Osteocyte (in vitro differentiated cells): ENCODE measurements around the gene C3orf38. TPM values are rescaled to one million over a fixed set of nuclear protein-coding genes. Genes with fewer than 3 reads are reported as not detected.

ENCODE experiments used
- DNase-seq: peaks from one replicate; pipeline ENCODE4 v3.0.0; 2021; ENCODE audit warnings: mixed read lengths; ENCODE audit not compliant: unreplicated experiment; ENCODE audit errors: extremely low spot score
- H3K27ac Mint-ChIP-seq: one replicate; pipeline ENCODE4 v1.8.0; 2021; ENCODE audit warnings: mild to moderate bottlenecking, mixed read lengths; ENCODE audit not compliant: unreplicated experiment
- H3K27me3 Mint-ChIP-seq: one replicate; pipeline ENCODE4 v1.8.0; 2021; ENCODE audit warnings: mixed read lengths; ENCODE audit not compliant: unreplicated experiment
- H3K36me3 Mint-ChIP-seq: one replicate; pipeline ENCODE4 v1.8.0; 2021; ENCODE audit warnings: mixed read lengths; ENCODE audit not compliant: unreplicated experiment
- H3K4me1 Mint-ChIP-seq: one replicate; pipeline ENCODE4 v1.8.0; 2021; ENCODE audit warnings: mixed read lengths; ENCODE audit not compliant: unreplicated experiment
- H3K4me3 Mint-ChIP-seq: one replicate; pipeline ENCODE4 v1.8.0; 2021; ENCODE audit warnings: mild to moderate bottlenecking, moderate library complexity, mixed read lengths; ENCODE audit not compliant: unreplicated experiment
- H3K9me3 Mint-ChIP-seq: one replicate; pipeline ENCODE4 v1.8.0; 2021; ENCODE audit warnings: mixed read lengths; ENCODE audit not compliant: unreplicated experiment
- CTCF ChIP-seq: fragments of 200-600 bp; sonication (generic); IDR thresholded peaks from 2 replicates; pipeline ENCODE4 v1.5.0; 2021; ENCODE audit warnings: antibody characterized with exemption, mild to moderate bottlenecking, moderate library complexity
- long read RNA-seq: library from polyadenylated mRNA; unstranded; transcript quantifications from one replicate; pipeline ENCODE4 v2.0.0, GENCODE V29; 2021
- total RNA-seq: library from RNA; stranded (reverse); gene quantifications from 2 replicates; pipeline ENCODE4 v1.2.1, GENCODE V29; 2021

Gene C3orf38
- 27.4 and 30.2 TPM in 2 replicates for total RNA-seq
- long read RNA-seq, transcript C3orf38-201 (3 exons, 2,633 nt), result major isoform, 189 of 239 reads
- long read RNA-seq, partial matches to known transcripts, result 1 of 239 reads
- long read RNA-seq, other reads (novel, unspliced or antisense), result 46 of 239 reads

GRCh38 chr3:88149509-88150362 lies at the start of gene C3orf38:
Gene C3orf38 (plus strand): TSS chr3:88149959. CDS start chr3:88150053, 94 bp downstream.
- TF ChIP-seq CTCF, result no peak
- Mint-ChIP-seq H3K36me3 (peaks cover 8% of the 10 kb centered on the region), H3K4me3 (peak within 1 kb of the TSS; percentile 97), H3K9me3 (no peaks in the 10 kb centered on the region), H3K27me3 (no peaks in the 10 kb centered on the region), H3K27ac (peak within 1 kb of the TSS; percentile 97), H3K4me1 (peaks cover 25% of the 10 kb centered on the region)
- DNase-seq, result peak; percentile 93

- no peak for DNase-seq
- no peak overlapping the region for H3K4me3 Mint-ChIP-seq
- no peak for TF ChIP-seq CTCF
- no peaks in the 10 kb centered on the region for H3K27me3 Mint-ChIP-seq
- peaks cover 17% of the 10 kb centered on the region for H3K36me3 Mint-ChIP-seq
- H3K4me1 Mint-ChIP-seq, result peaks cover 8% of the 10 kb centered on the region
- no peak overlapping the region for H3K27ac Mint-ChIP-seq
- H3K9me3 Mint-ChIP-seq, result peaks cover 15% of the 10 kb centered on the region
Observed at GRCh38 chr3:88101142-88101541, 48.6 kb upstream of the C3orf38 start.

- TF ChIP-seq CTCF, result no peak
- no peaks in the 10 kb centered on the region for H3K27me3 Mint-ChIP-seq
- DNase-seq, result no peak
- H3K36me3 Mint-ChIP-seq, result peaks cover 5% of the 10 kb centered on the region
- H3K4me3 Mint-ChIP-seq, result no peak overlapping the region
- peaks cover 8% of the 10 kb centered on the region for H3K4me1 Mint-ChIP-seq
- H3K9me3 Mint-ChIP-seq, result peaks cover 6% of the 10 kb centered on the region
- no peak overlapping the region for H3K27ac Mint-ChIP-seq
Observed at GRCh38 chr3:88105325-88105724, 44.4 kb upstream of the C3orf38 start.

GRCh38 chr3:88112289-88112688 lies 37.5 kb upstream of the C3orf38 start:
- H3K4me1 Mint-ChIP-seq, result peaks cover 2% of the 10 kb centered on the region
- no peaks in the 10 kb centered on the region for H3K9me3 Mint-ChIP-seq
- no peak overlapping the region for H3K27ac Mint-ChIP-seq
- no peak for DNase-seq
- no peaks in the 10 kb centered on the region for H3K27me3 Mint-ChIP-seq
- peaks cover 2% of the 10 kb centered on the region for H3K36me3 Mint-ChIP-seq
- TF ChIP-seq CTCF, result no peak
- no peak overlapping the region for H3K4me3 Mint-ChIP-seq
